Body of pancreas (tissue), 4 donors: ENCODE results near the gene LRRC8B.

Experiments
- CTCF ChIP-seq, 7 experiments: fragments of 450-650 bp in 4 of 7; fragments of 200-600 bp in 3 of 7; sonication (generic) in 3 of 7; IDR thresholded peaks; one replicate each; pipeline ENCODE4 v1.5.1; 2016 to 2019; ENCODE audit warnings: antibody characterized with exemption in 7 of 7
- POLR2A ChIP-seq, 3 donors: fragments of 450-650 bp; IDR thresholded peaks; one replicate each; pipeline ENCODE4 v1.6.1; 2016; ENCODE audit warnings: antibody characterized with exemption in 3 of 3, mild to moderate bottlenecking in 2 of 3

- TF ChIP-seq CTCF (IDR thresholded peaks at IDR 0.05) (no peak), POLR2A (IDR thresholded peaks at IDR 0.05) (no peak)
These were observed 69.6 kb downstream of the LRRC8B start for GRCh38 chr1:89594096-89594740.
